HL-60 (cell line): ENCODE results near the gene CTNNA2.

Source experiments
- DNase-seq, 2 experiments: peaks; one replicate each; pipeline ENCODE4 v3.0.0-alpha.2; 2010 to 2020; ENCODE audit warnings: low read depth in 1 of 2, low spot score in 1 of 2
- H3K27ac ChIP-seq: fragments of 250-450 bp; sonication (Bioruptor Pico); replicated peaks from 2 replicates; pipeline ENCODE4 v1.5.1; 2020; ENCODE audit warnings: mild to moderate bottlenecking, moderate library complexity
- H3K27me3 ChIP-seq: fragments of 250-450 bp; sonication (Bioruptor Pico); 2 replicates; pipeline ENCODE4 v1.5.1; 2021; ENCODE audit warnings: mild to moderate bottlenecking, moderate library complexity; ENCODE audit not compliant: insufficient read depth, poor library complexity, severe bottlenecking
- H3K4me3 ChIP-seq: replicated peaks from 2 replicates; pipeline ENCODE4 v1.5.1; 2011; ENCODE audit warnings: mild to moderate bottlenecking, control low read depth, low read length; ENCODE audit not compliant: insufficient read depth
- GABPA ChIP-seq: IDR thresholded peaks from 2 replicates; pipeline ENCODE4 v1.6.1; 2012; ENCODE audit warnings: low read depth
- POLR2AphosphoS5 ChIP-seq: IDR thresholded peaks from 2 replicates; pipeline ENCODE4 v1.6.1; 2012; ENCODE audit warnings: low read depth
- SPI1 ChIP-seq: IDR thresholded peaks from 2 replicates; pipeline ENCODE4 v1.6.1; 2012; ENCODE audit warnings: low read depth, mild to moderate bottlenecking, borderline replicate concordance
- TF ChIP-seq, protein P1 (sequence below): IDR thresholded peaks from one replicate; pipeline ENCODE4 v1.5.1; 2011; ENCODE audit warnings: low read length, control low read depth, inconsistent platforms; ENCODE audit not compliant: insufficient read depth
- TF ChIP-seq, protein P2 (sequence below): IDR thresholded peaks from 2 replicates; pipeline ENCODE4 v1.6.1; 2012; ENCODE audit warnings: low read depth; ENCODE audit not compliant: insufficient replicate concordance

Gene CTNNA2

DNA sequence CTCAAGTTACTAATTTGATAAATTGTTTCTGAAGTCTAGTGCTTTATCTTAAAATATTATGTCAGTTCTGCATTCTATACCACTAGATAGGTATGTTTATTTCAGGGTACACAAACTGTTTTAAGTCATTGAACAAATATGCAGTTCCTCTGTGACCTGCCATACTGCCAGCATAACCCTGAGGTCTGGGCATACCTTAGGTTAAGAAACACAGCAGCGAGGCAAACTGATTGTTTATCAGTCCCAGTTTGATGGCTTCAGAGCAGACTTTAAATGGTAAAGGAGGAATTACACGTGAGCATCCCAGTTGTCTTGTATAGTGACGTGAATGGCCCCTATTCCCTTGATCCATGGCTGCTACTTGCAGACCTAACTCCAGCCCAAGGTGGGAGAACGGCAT lies 978.1 kb downstream of the CTNNA2 start:
- TF ChIP-seq, protein P1, sequence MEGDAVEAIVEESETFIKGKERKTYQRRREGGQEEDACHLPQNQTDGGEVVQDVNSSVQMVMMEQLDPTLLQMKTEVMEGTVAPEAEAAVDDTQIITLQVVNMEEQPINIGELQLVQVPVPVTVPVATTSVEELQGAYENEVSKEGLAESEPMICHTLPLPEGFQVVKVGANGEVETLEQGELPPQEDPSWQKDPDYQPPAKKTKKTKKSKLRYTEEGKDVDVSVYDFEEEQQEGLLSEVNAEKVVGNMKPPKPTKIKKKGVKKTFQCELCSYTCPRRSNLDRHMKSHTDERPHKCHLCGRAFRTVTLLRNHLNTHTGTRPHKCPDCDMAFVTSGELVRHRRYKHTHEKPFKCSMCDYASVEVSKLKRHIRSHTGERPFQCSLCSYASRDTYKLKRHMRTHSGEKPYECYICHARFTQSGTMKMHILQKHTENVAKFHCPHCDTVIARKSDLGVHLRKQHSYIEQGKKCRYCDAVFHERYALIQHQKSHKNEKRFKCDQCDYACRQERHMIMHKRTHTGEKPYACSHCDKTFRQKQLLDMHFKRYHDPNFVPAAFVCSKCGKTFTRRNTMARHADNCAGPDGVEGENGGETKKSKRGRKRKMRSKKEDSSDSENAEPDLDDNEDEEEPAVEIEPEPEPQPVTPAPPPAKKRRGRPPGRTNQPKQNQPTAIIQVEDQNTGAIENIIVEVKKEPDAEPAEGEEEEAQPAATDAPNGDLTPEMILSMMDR: no peak
- TF ChIP-seq POLR2AphosphoS5: no peak
- TF ChIP-seq, protein P2, sequence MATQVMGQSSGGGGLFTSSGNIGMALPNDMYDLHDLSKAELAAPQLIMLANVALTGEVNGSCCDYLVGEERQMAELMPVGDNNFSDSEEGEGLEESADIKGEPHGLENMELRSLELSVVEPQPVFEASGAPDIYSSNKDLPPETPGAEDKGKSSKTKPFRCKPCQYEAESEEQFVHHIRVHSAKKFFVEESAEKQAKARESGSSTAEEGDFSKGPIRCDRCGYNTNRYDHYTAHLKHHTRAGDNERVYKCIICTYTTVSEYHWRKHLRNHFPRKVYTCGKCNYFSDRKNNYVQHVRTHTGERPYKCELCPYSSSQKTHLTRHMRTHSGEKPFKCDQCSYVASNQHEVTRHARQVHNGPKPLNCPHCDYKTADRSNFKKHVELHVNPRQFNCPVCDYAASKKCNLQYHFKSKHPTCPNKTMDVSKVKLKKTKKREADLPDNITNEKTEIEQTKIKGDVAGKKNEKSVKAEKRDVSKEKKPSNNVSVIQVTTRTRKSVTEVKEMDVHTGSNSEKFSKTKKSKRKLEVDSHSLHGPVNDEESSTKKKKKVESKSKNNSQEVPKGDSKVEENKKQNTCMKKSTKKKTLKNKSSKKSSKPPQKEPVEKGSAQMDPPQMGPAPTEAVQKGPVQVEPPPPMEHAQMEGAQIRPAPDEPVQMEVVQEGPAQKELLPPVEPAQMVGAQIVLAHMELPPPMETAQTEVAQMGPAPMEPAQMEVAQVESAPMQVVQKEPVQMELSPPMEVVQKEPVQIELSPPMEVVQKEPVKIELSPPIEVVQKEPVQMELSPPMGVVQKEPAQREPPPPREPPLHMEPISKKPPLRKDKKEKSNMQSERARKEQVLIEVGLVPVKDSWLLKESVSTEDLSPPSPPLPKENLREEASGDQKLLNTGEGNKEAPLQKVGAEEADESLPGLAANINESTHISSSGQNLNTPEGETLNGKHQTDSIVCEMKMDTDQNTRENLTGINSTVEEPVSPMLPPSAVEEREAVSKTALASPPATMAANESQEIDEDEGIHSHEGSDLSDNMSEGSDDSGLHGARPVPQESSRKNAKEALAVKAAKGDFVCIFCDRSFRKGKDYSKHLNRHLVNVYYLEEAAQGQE: no peak
- no peak for TF ChIP-seq GABPA
- TF ChIP-seq SPI1: no peak
- Histone ChIP-seq H3K4me3 (no peak overlapping the region), H3K27ac (no peak overlapping the region), H3K27me3 (no peaks in the 10 kb centered on the region)
- no peak for DNase-seq

DNA sequence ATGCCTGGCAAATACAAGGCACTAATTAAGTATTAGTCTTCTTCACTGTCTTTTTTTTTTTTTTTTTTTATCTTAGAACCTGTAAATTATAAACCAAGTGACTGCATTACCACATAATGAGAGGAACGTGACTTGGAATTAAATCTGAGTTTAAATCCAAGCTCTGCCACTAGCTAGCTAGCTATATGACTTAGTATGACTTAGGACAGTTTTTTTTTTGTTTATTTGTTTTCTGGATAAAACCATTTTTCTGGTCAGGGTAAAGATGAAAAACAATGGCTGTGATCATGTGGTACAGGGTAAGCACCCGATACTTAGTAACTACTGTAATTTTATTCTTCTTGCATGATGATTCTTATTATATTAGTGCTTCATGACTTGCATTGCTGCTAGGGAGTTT lies 983.5 kb downstream of the CTNNA2 start:
- no peak for DNase-seq
- H3K27me3 ChIP-seq: no peaks in the 10 kb centered on the region
- no peak overlapping the region for H3K4me3 ChIP-seq
- no peak overlapping the region for H3K27ac ChIP-seq
- TF ChIP-seq GABPA: no peak
- TF ChIP-seq, protein P1: no peak

DNA sequence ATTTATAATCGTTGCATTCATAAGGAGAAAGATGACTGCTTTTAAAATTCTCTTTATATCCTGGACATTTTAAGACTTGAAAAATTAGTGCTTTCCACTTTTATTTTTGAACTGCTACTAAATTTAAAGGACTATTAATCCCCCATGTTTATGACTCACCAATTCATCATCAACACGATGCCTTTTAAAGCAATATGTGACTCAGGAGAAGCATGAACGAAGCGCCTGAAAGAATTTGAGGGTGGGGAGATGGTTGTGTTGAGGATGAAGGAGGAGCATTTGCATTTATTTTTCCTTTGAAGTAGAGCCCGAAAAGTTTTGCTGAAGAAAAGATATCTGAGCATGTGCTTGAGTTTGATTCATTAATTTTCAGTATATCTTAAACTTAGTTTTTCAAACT lies 983.9 kb downstream of the CTNNA2 start:
- Histone ChIP-seq H3K27me3 (no peaks in the 10 kb centered on the region), H3K27ac (no peak overlapping the region), H3K4me3 (no peak overlapping the region)
- TF ChIP-seq SPI1: no peak
- TF ChIP-seq, protein P1: no peak
- TF ChIP-seq GABPA: no peak
- TF ChIP-seq POLR2AphosphoS5: no peak
- TF ChIP-seq, protein P2: no peak
- no peak for DNase-seq

DNA sequence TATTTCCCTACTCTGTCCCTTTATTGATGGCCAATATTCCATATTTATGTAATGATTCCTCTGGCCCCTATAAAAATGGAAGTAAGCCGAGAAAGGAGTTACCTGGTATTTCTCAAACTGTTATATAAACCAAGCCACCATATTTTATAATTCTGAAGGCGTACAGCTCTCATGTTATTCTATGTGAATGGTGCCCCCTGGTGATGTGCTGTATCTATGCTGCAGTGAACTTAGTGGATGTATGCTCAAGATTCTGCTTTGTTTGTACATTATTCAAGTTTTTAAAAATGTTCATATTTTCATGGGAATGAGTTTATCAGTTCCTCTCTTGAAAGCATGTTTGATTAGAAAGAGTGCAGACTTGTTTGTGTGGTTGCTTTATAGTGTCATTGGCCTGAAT lies 986.2 kb downstream of the CTNNA2 start:
- TF ChIP-seq, protein P2: no peak
- no peak for TF ChIP-seq GABPA
- H3K27me3 ChIP-seq: no peaks in the 10 kb centered on the region
- no peak overlapping the region for H3K27ac ChIP-seq
- no peak overlapping the region for H3K4me3 ChIP-seq
- DNase-seq: peak in 1 of 2 experiments; percentile 16
